Stimulated activated CD8-positive, alpha-beta memory T cell treated with anti-CD3 and anti-CD28 coated beads, Interleukin-12 subunit alpha, Interleukin-12 subunit beta, amount 100 ng/mL, for 4 hours (primary cell): ENCODE measurements around the gene TRANK1.
"Not testable (repeated sequence)": the region's sequence is repeated elsewhere in the genome, so short reads cannot be mapped to it uniquely, and the experiment has no call there.

Experiments used
- DNase-seq: peaks from one replicate; pipeline ENCODE4 v3.0.0-alpha.2; 2020; ENCODE audit warnings: low read depth

TRANK1 gene

GRCh38 chr3:36957063-36957462, 12.2 kb upstream of the TRANK1 start:
- no peak for DNase-seq

- no peak for DNase-seq
These were observed 11.3 kb upstream of the TRANK1 start for GRCh38 chr3:36956155-36956554.

- DNase-seq, result no peak
These were observed 9.7 kb upstream of the TRANK1 start for GRCh38 chr3:36954452-36955134.

GRCh38 chr3:36947814-36948213, 3.0 kb upstream of the TRANK1 start:
- DNase-seq, result not testable (repeated sequence)

GRCh38 chr3:36945333-36945980, 603 bp upstream of the TRANK1 start:
- no peak for DNase-seq

- DNase-seq, result peak; percentile 20
These were observed 728 bp downstream of the TRANK1 start for GRCh38 chr3:36944012-36944640.

- DNase-seq, result no peak
These were observed 1.3 kb downstream of the TRANK1 start for GRCh38 chr3:36943601-36944000.

GRCh38 chr3:36942638-36943248, 2.1 kb downstream of the TRANK1 start:
- no peak for DNase-seq

GRCh38 chr3:36941658-36942057, 3.2 kb downstream of the TRANK1 start:
- DNase-seq, result no peak

GRCh38 chr3:36941162-36941561, 3.7 kb downstream of the TRANK1 start:
- DNase-seq, result no peak

- no peak for DNase-seq
These were observed 7.4 kb downstream of the TRANK1 start for GRCh38 chr3:36937492-36937891.

- no peak for DNase-seq
These were observed 11.1 kb downstream of the TRANK1 start for GRCh38 chr3:36933540-36934296.

- DNase-seq, result not testable (repeated sequence)
These were observed 13.4 kb downstream of the TRANK1 start for GRCh38 chr3:36931424-36931823.

- no peak for DNase-seq
These were observed 16.6 kb downstream of the TRANK1 start for GRCh38 chr3:36928220-36928619.

- no peak for DNase-seq
These were observed 18.5 kb downstream of the TRANK1 start for GRCh38 chr3:36926292-36926897.

- no peak for DNase-seq
These were observed 19.9 kb downstream of the TRANK1 start for GRCh38 chr3:36924744-36925521.

GRCh38 chr3:36923981-36924743, 20.7 kb downstream of the TRANK1 start:
- no peak for DNase-seq

- no peak for DNase-seq
These were observed 21.3 kb downstream of the TRANK1 start for GRCh38 chr3:36923523-36923943.

- DNase-seq, result no peak
These were observed 23.8 kb downstream of the TRANK1 start for GRCh38 chr3:36920884-36921567.
